B cell (primary cell): ENCODE measurements around the gene CDH13. TPM values are rescaled to one million over a fixed set of nuclear protein-coding genes. Genes with fewer than 3 reads are reported as not detected.

Experiments used
- ATAC-seq: fragments of 200-7000 bp; cut with Tn5 transposase; one replicate; pipeline ENCODE4 v1.10.0; 2021; ENCODE audit warnings: low read depth, mild to moderate bottlenecking, moderate number of reproducible peaks, moderate library complexity
- CTCF ChIA-PET: fragments of 350-600 bp; sonication (Branson Sonifier 250); formaldehyde crosslinking; loops from one replicate; lab custom pipeline; 2021; ENCODE audit warnings: antibody characterized with exemption, inconsistent platforms; lab: Charles Lee
- POLR2A ChIA-PET: fragments of 350-600 bp; sonication (Branson Sonifier 250); formaldehyde crosslinking; loops from one replicate; lab custom pipeline; 2021; ENCODE audit warnings: antibody characterized with exemption; lab: Charles Lee
- DNase-seq: peaks from one replicate; pipeline ENCODE4 v3.0.0; 2013
- H2AFZ ChIP-seq: 2 replicates; pipeline ENCODE4 v1.6.1; 2012; ENCODE audit warnings: mild to moderate bottlenecking, low read depth, low read length; ENCODE audit not compliant: insufficient read depth, poor library complexity, severe bottlenecking
- H3K27ac ChIP-seq, 2 donors: 1 replicate in 1 of 2; 2 replicates in 1 of 2; pipeline ENCODE4 v1.5.1; 2012 to 2013; ENCODE audit warnings: low read length in 2 of 2, mild to moderate bottlenecking in 2 of 2, moderate library complexity in 1 of 2
- H3K27me3 ChIP-seq, 4 experiments: fragments of 200-600 bp in 1 of 4; sonication (generic) in 1 of 4; replicated peaks in 1 of 4; 1 replicate in 2 of 4; 2 replicates in 2 of 4; pipeline versions ENCODE4 v1.6.1 to v1.7.0; 2013 to 2016; ENCODE audit warnings: low read length in 3 of 4, mild to moderate bottlenecking in 2 of 4, mixed read lengths in 1 of 4, moderate library complexity in 1 of 4; ENCODE audit not compliant: insufficient read depth in 4 of 4, control insufficient read depth in 3 of 4; ENCODE audit errors: control extremely low read depth in 1 of 4
- H3K36me3 ChIP-seq, 2 experiments: replicated peaks in 1 of 2; 1 replicate in 1 of 2; 2 replicates in 1 of 2; pipeline versions ENCODE4 v1.6.1 to v1.7.1; 2013; ENCODE audit warnings: low read length in 1 of 2; ENCODE audit not compliant: insufficient read depth in 2 of 2, control insufficient read depth in 1 of 2; ENCODE audit errors: control extremely low read depth in 1 of 2, extremely low read depth in 1 of 2
- H3K4me1 ChIP-seq, 2 donors: fragments of 200-600 bp in 1 of 2; sonication (generic) in 1 of 2; 1 replicate in 1 of 2; 2 replicates in 1 of 2; pipeline versions ENCODE4 v1.5.1 to v1.6.1; 2013 to 2017; ENCODE audit warnings: low read length in 2 of 2; ENCODE audit not compliant: control insufficient read depth in 2 of 2, insufficient read depth in 2 of 2
- H3K4me2 ChIP-seq: replicated peaks from 2 replicates; pipeline ENCODE3; 2012; ENCODE audit warnings: mild to moderate bottlenecking, low read depth, low read length; ENCODE audit not compliant: poor library complexity, severe bottlenecking
- H3K4me3 ChIP-seq, 5 experiments: fragments of 200-600 bp in 1 of 5; sonication (generic) in 1 of 5; 1 replicate in 3 of 5; 2 replicates in 2 of 5; pipeline versions ENCODE4 v1.5.1 to v1.7.0; 2011 to 2016; ENCODE audit warnings: low read length in 4 of 5, mild to moderate bottlenecking in 4 of 5, low read depth in 2 of 5, control low read depth in 1 of 5, moderate library complexity in 1 of 5; ENCODE audit not compliant: insufficient read depth in 1 of 5; ENCODE audit errors: control extremely low read depth in 1 of 5, extremely low read depth in 1 of 5
- H3K79me2 ChIP-seq: fragments of 200-600 bp; sonication (generic); one replicate; pipeline ENCODE4 v1.6.0; 2016; ENCODE audit warnings: low read length; ENCODE audit not compliant: control insufficient read depth, insufficient read depth
- H3K9ac ChIP-seq: fragments of 200-600 bp; sonication (generic); 2 replicates; pipeline ENCODE4 v1.6.1; 2017; ENCODE audit warnings: mild to moderate bottlenecking, low read length, moderate library complexity
- H3K9me3 ChIP-seq, 3 donors: one replicate each; pipeline versions ENCODE4 v1.6.1 to v1.7.1; 2013; ENCODE audit warnings: low read length in 2 of 3; ENCODE audit not compliant: control insufficient read depth in 2 of 3, insufficient read depth in 1 of 3; ENCODE audit errors: control extremely low read depth in 1 of 3
- H4K20me1 ChIP-seq: 2 replicates; pipeline ENCODE4 v1.6.0; 2012; ENCODE audit warnings: mild to moderate bottlenecking, low read length; ENCODE audit not compliant: insufficient read depth, control insufficient read depth, poor library complexity, severe bottlenecking
- H3K27ac Mint-ChIP-seq: one replicate; pipeline ENCODE4 v1.8.0; 2021; ENCODE audit warnings: mixed read lengths
- H3K27me3 Mint-ChIP-seq: one replicate; pipeline ENCODE4 v1.8.0; 2021; ENCODE audit warnings: mixed read lengths
- H3K4me1 Mint-ChIP-seq: one replicate; pipeline ENCODE4 v1.8.0; 2021; ENCODE audit warnings: mixed read lengths
- H3K4me3 Mint-ChIP-seq: one replicate; pipeline ENCODE4 v1.8.0; 2021; ENCODE audit warnings: mixed read lengths
- H3K9me3 Mint-ChIP-seq: one replicate; pipeline ENCODE4 v1.8.0; 2022; ENCODE audit warnings: mixed read lengths; ENCODE audit not compliant: insufficient read depth
- EZH2 ChIP-seq: IDR thresholded peaks from 2 replicates; pipeline ENCODE4 v1.6.1; 2012; ENCODE audit warnings: borderline replicate concordance, low read depth, mild to moderate bottlenecking, moderate library complexity, low read length; ENCODE audit not compliant: insufficient read depth, poor library complexity, severe bottlenecking
- WGBS: methylation state at CpG from one replicate; pipeline ENCODE4 v1.1.5; 2013; ENCODE audit warnings: missing lambda C conversion rate; ENCODE audit not compliant: insufficient coverage; 5-methylcytosine and 5-hydroxymethylcytosine counted together
- intact Hi-C: fragments of 100-400 bp; cut with micrococcal nuclease; formaldehyde crosslinking; loops from one replicate; pipeline ENCODE4 v1.10.0; 2022
- polyA plus RNA-seq: library from polyadenylated mRNA; depleted of rRNA; stranded (reverse); fragments of >200 nt; gene quantifications from 2 replicates; pipeline ENCODE4 v1.2.3, GENCODE V29; 2012
- total RNA-seq, 2 donors: library from RNA; stranded (reverse); fragments of 120-200 nt in 1 of 2; gene quantifications; 1 replicate in 1 of 2; 2 replicates in 1 of 2; pipeline versions ENCODE4 v1.2.3 to v1.2.4, GENCODE V29; 2013 to 2022
- TF ChIP-seq, protein P1 (sequence below): fragments of 200-600 bp; IDR thresholded peaks from one replicate; pipeline ENCODE4 v1.8.0; 2022; ENCODE audit warnings: antibody characterized with exemption, mild to moderate bottlenecking

CDH13 gene
- total and polyA plus RNA-seq, 2 donors (not counting 1 experiment from before 2014, with no cell fraction given): not detected

DNA sequence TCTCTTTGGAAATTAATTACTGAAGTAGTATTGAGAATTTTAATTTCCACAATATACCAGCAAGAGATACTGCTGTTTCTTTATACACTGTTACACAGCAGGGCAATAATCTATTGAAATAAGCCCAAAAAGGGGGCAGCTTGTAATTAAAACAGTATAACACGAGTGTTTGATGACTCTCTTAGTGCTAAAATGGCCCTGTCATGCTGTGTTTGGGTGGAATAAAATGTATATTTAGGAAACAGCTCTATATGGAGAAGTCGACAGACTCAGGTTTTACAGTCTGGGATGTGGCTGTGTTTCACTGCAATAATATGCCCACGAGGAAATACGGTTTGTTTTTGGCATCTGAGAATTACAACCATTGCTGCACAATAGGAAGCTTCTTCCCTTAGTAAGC is 643.3 kb downstream of the CDH13 start:
- Mint-ChIP-seq H3K27ac (no peak overlapping the region), H3K9me3 (no peaks in the 10 kb centered on the region), H3K4me3 (no peak overlapping the region), H3K27me3 (peaks cover 17% of the 10 kb centered on the region), H3K4me1 (no peaks in the 10 kb centered on the region)
- H3K27ac ChIP-seq: no peak overlapping the region
- no peak for ATAC-seq
- intact Hi-C loops: no loop called here
- no peaks in the 10 kb centered on the region for H3K36me3 ChIP-seq
- DNase-seq: no peak
- H3K9ac ChIP-seq: no peak overlapping the region
- no peaks in the 10 kb centered on the region for H4K20me1 ChIP-seq
- ChIA-PET CTCF (no interaction called here), POLR2A (no interaction called here)
- no peaks in the 10 kb centered on the region for H3K9me3 ChIP-seq
- H3K27me3 ChIP-seq: no peaks in the 10 kb centered on the region
- no peak overlapping the region for H3K4me2 ChIP-seq
- 86% methylated on average over 1 of the region's 4 CpGs for WGBS
- no peak overlapping the region for H3K4me3 ChIP-seq
- no peaks in the 10 kb centered on the region for H3K4me1 ChIP-seq
- H2AFZ ChIP-seq: no peak overlapping the region
- no peaks in the 10 kb centered on the region for H3K79me2 ChIP-seq
- no peak for TF ChIP-seq EZH2
- TF ChIP-seq, protein P1, sequence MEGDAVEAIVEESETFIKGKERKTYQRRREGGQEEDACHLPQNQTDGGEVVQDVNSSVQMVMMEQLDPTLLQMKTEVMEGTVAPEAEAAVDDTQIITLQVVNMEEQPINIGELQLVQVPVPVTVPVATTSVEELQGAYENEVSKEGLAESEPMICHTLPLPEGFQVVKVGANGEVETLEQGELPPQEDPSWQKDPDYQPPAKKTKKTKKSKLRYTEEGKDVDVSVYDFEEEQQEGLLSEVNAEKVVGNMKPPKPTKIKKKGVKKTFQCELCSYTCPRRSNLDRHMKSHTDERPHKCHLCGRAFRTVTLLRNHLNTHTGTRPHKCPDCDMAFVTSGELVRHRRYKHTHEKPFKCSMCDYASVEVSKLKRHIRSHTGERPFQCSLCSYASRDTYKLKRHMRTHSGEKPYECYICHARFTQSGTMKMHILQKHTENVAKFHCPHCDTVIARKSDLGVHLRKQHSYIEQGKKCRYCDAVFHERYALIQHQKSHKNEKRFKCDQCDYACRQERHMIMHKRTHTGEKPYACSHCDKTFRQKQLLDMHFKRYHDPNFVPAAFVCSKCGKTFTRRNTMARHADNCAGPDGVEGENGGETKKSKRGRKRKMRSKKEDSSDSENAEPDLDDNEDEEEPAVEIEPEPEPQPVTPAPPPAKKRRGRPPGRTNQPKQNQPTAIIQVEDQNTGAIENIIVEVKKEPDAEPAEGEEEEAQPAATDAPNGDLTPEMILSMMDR: no peak

DNA sequence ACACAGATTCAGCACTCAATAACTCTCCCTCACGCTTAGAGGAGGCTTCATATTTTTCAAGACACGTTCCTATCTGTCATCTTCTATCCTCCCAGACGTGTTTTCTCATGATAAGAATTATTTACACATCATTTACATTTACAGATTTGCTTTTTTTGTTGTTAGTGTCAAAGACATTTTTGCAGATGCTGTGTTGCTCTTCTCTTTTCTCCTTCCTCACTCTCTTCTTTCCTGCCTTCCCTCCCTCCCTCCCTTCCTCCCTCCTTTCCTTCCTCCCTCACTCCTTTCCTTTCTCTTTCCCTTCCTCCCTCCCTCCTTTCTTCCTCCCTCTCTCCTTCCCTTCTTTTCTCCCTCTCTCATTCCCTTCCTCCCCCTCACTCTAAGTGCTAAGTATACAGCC is 643.9 kb downstream of the CDH13 start:
- Histone ChIP-seq H4K20me1 (no peaks in the 10 kb centered on the region), H3K4me2 (no peak overlapping the region), H2AFZ (no peak overlapping the region), H3K27me3 (no peaks in the 10 kb centered on the region), H3K79me2 (no peaks in the 10 kb centered on the region), H3K36me3 (no peaks in the 10 kb centered on the region), H3K4me3 (no peak overlapping the region), H3K4me1 (no peaks in the 10 kb centered on the region), H3K9me3 (no peaks in the 10 kb centered on the region), H3K27ac (no peak overlapping the region), H3K9ac (no peak overlapping the region)
- ChIA-PET POLR2A (no interaction called here), CTCF (no interaction called here)
- Mint-ChIP-seq H3K27me3 (peaks cover 17% of the 10 kb centered on the region), H3K4me3 (no peak overlapping the region), H3K4me1 (no peaks in the 10 kb centered on the region), H3K27ac (no peak overlapping the region), H3K9me3 (no peaks in the 10 kb centered on the region)
- TF ChIP-seq, protein P1: no peak
- TF ChIP-seq EZH2: no peak
- ATAC-seq (no peak), DNase-seq (no peak)
- intact Hi-C loops: no loop called here
- no CpG with 5 or more reads among the region's 3 CpGs for WGBS
